ENCODE data around the gene DTHD1.

- no peak for TF ChIP-seq CTCF (IDR thresholded peaks at IDR 0.05; ENCODE audit: control extremely low read depth in 1 of 3, insufficient read depth in 1 of 3, low read depth in 1 of 3, low read length in 3 of 3)
- TF ChIP-seq TAF1 (IDR thresholded peaks at IDR 0.05; ENCODE audit: low read depth, low read length): no peak
- no peak for TF ChIP-seq JUN (IDR thresholded peaks at IDR 0.05; ENCODE audit: low read depth, low read length)
- TF ChIP-seq ZNF274 (IDR thresholded peaks at IDR 0.05; ENCODE audit: borderline replicate concordance, extremely low read depth, low read length): no peak
These were observed 36.3 kb downstream of the DTHD1 start for GRCh38 chr4:36317721-36318120.
